Calu3 (cell line): ENCODE data around the gene SERBP1. TPM values are rescaled to one million over a fixed set of nuclear protein-coding genes. Genes with fewer than 3 reads are reported as not detected.

Experiments used
- BruUV-seq: library from RNA; stranded (reverse); fragments of 400-500 nt; replicated peaks from 2 replicates; lab custom pipeline; 2021; lab: Mats Ljungman, UMichigan
- CTCF ChIA-PET: fragments of 300-600 bp; sonication (Branson Sonifier 250); formaldehyde crosslinking; loops from one replicate; lab custom pipeline; 2022; ENCODE audit warnings: antibody characterized with exemption; lab: Charles Lee
- DNase-seq: peaks from one replicate; pipeline ENCODE4 v3.0.0; 2022
- H3K27ac Mint-ChIP-seq: one replicate; pipeline ENCODE4 v1.8.0; 2022; ENCODE audit warnings: mixed read lengths; ENCODE audit not compliant: unreplicated experiment
- H3K27me3 Mint-ChIP-seq: one replicate; pipeline ENCODE4 v1.8.0; 2022; ENCODE audit warnings: mixed read lengths; ENCODE audit not compliant: unreplicated experiment
- H3K36me3 Mint-ChIP-seq: one replicate; pipeline ENCODE4 v1.8.0; 2022; ENCODE audit warnings: mild to moderate bottlenecking, moderate library complexity, mixed read lengths; ENCODE audit not compliant: insufficient read depth, unreplicated experiment
- H3K4me1 Mint-ChIP-seq: one replicate; pipeline ENCODE4 v1.8.0; 2022; ENCODE audit warnings: mild to moderate bottlenecking, low read depth, mixed read lengths; ENCODE audit not compliant: unreplicated experiment
- H3K4me3 Mint-ChIP-seq: one replicate; pipeline ENCODE4 v1.8.0; 2022; ENCODE audit warnings: mild to moderate bottlenecking, low read depth, moderate library complexity, mixed read lengths; ENCODE audit not compliant: unreplicated experiment
- H3K9me3 Mint-ChIP-seq: one replicate; pipeline ENCODE4 v1.8.0; 2022; ENCODE audit warnings: low read depth, mixed read lengths; ENCODE audit not compliant: unreplicated experiment
- CTCF ChIP-seq: fragments of 200-600 bp; IDR thresholded peaks from one replicate; pipeline ENCODE4 v1.8.0; 2022; ENCODE audit warnings: antibody characterized with exemption; ENCODE audit not compliant: unreplicated experiment
- intact Hi-C: fragments of 100-400 bp; cut with micrococcal nuclease; formaldehyde crosslinking; loops from one replicate; pipeline ENCODE4 v1.10.0; 2022; ENCODE audit not compliant: unreplicated experiment
- total RNA-seq: library from RNA; stranded (reverse); gene quantifications from 2 replicates; pipeline ENCODE4 v1.2.3, GENCODE V29; 2022

SERBP1 gene
- total RNA-seq, 1 experiment from 2014 or later = 226 TPM

DNA sequence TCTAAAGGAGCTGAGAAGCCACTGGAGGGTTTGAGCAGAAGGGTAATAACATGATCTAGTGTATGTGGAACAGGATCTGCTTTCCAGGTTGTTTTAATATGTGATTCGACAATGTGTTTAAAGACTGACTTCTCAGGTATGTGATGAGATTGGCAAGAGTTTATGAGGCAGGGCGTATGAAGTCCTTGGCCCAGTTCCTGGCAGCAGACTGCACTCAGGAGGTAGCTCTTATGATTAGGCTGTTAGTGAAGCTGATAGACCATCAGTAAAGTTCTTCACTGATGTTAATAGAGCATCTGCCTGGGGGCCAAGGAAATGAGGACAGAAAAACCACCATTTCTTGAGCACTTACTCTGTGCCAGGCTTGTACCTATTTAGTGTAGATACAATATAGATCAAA, 41.9 kb upstream of the SERBP1 start:
- no peak for TF ChIP-seq CTCF
- DNase-seq = no peak
- Mint-ChIP-seq H3K9me3 (no peaks in the 10 kb centered on the region), H3K4me1 (no peaks in the 10 kb centered on the region), H3K36me3 (no peaks in the 10 kb centered on the region), H3K27me3 (no peaks in the 10 kb centered on the region), H3K4me3 (no peak overlapping the region), H3K27ac (no peak overlapping the region)
- intact Hi-C loops = no loop called here
- CTCF ChIA-PET = no interaction called here
- BruUV-seq = no TSS peak

DNA sequence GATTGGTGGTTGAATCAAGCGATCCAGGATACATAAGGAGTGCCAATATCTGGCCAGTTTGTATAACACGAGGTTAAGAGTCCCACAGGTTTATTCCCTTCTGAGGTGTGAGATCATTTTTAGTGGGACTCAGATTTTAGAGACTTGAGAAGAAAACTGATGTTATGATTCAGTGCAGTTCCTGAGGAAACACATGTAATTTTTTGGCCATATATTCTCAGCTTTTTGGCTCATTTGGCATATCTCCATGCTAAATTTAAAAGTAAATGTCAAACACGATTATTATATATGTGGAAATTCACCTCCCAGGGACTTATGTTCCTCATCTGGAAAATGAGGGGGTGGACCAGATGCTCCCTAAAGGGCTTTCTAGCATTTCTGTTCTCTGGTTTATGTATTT, 39.2 kb upstream of the SERBP1 start:
- BruUV-seq = no TSS peak
- H3K4me3 Mint-ChIP-seq = no peak overlapping the region
- H3K27ac Mint-ChIP-seq = no peak overlapping the region
- peaks cover 3% of the 10 kb centered on the region for H3K9me3 Mint-ChIP-seq
- no peaks in the 10 kb centered on the region for H3K36me3 Mint-ChIP-seq
- DNase-seq = no peak
- TF ChIP-seq CTCF = no peak
- CTCF ChIA-PET = no interaction called here
- intact Hi-C loops = no loop called here
- H3K27me3 Mint-ChIP-seq = peaks cover 24% of the 10 kb centered on the region
- H3K4me1 Mint-ChIP-seq = no peaks in the 10 kb centered on the region

- Mint-ChIP-seq H3K27me3 (peaks cover 35% of the 10 kb centered on the region), H3K4me1 (no peaks in the 10 kb centered on the region), H3K4me3 (no peak overlapping the region), H3K27ac (no peak overlapping the region), H3K9me3 (peaks cover 3% of the 10 kb centered on the region), H3K36me3 (no peaks in the 10 kb centered on the region)
- CTCF ChIA-PET = no interaction called here
- intact Hi-C loops = no loop called here
- TF ChIP-seq CTCF = no peak
- no peak for DNase-seq
- BruUV-seq = no TSS peak
Observed at GRCh38 chr1:67468066-67468718, 38.0 kb upstream of the SERBP1 start.

DNA sequence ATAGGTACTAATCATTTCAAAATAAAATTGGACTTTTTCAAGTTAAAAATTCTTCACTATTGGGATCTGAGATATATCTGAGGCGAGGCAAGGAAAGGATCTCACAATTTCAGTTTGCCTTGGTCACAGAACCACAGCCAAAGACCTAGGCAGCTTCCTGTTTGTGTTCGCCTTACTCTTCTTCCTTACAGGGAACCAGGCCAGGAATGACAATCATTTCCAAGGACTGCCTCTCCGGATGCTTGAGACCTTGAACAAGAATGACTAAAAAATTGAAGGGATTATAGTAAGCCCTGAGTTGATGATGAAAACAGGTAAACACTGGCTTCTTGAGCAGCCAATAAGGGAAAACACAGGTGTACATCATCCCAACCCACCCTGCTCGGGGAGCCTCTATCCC, 35.2 kb upstream of the SERBP1 start:
- H3K36me3 Mint-ChIP-seq = no peaks in the 10 kb centered on the region
- no TSS peak for BruUV-seq
- no peak overlapping the region for H3K27ac Mint-ChIP-seq
- CTCF ChIA-PET = no interaction called here
- no peak overlapping the region for H3K4me3 Mint-ChIP-seq
- H3K27me3 Mint-ChIP-seq = peaks cover 35% of the 10 kb centered on the region
- no peaks in the 10 kb centered on the region for H3K4me1 Mint-ChIP-seq
- DNase-seq = no peak
- TF ChIP-seq CTCF = no peak
- peaks cover 3% of the 10 kb centered on the region for H3K9me3 Mint-ChIP-seq
- intact Hi-C loops = no loop called here
